ENCODE results near the gene ZNF697.

ZNF697 gene

DNA sequence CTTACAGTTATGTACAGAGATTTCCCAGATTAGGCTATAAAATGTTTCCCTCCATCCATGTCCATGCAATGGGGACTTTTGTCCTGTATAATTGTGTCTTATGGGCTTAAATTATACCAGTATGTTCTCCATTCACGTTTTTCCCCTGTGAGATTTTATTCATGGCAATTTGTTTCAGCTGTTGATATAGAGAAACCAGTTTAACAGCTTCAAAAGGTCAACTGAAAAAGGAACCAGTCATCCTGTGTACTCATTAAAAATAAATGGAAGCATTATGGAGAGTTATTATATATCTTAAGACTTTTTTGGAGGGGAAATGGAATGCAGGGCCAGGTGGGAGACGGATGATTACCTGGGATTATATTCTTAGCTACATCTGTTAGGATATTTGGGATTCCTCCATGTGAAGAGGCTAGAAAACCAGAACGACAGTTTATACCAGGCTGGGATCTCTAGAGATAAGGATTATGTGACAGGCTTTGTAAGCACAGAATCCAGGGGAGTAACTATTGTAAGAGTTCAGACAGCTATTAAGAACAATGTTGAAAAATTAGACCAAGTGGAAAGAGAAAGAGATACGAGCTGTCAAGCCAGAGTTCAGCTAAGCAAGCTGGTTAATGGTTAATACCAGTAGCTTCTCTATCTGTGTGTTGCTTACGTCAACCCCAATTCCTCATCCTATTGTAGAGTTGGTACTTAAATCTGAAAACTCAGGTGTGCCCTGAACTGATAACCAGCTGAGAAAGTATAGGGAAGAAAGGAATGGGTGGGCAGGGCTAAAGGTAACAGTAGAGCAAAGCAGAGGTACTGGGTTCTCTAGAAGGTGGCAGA is 12.4 kb upstream of the ZNF697 start:
- no peaks in the 10 kb centered on the region for H3K79me2 ChIP-seq (ENCODE audit: insufficient read depth, low read length)
- no peak overlapping the region for H3K4me2 ChIP-seq (ENCODE audit: low read depth, low read length, poor library complexity, severe bottlenecking)
- no peaks in the 10 kb centered on the region for H4K20me1 ChIP-seq (ENCODE audit: low read depth, low read length)
- no peak overlapping the region for H3K27ac ChIP-seq (ENCODE audit: low read depth, low read length)
- H3K9me3 ChIP-seq (ENCODE audit: insufficient read depth, low read length) = no peaks in the 10 kb centered on the region
- no peak overlapping the region for H3K9ac ChIP-seq (ENCODE audit: low read length)
- no peaks in the 10 kb centered on the region for H3K9me2 ChIP-seq (replicated peaks; ENCODE audit: insufficient read depth, low read length)
- no peak overlapping the region for H2AFZ ChIP-seq (ENCODE audit: low read depth, low read length, severe bottlenecking)
- no peak overlapping the region for H3K4me3 ChIP-seq (ENCODE audit: insufficient read depth, low read length, poor library complexity, severe bottlenecking)
- H3K27me3 ChIP-seq (ENCODE audit: low read length) = no peaks in the 10 kb centered on the region
- TF ChIP-seq, protein P1, sequence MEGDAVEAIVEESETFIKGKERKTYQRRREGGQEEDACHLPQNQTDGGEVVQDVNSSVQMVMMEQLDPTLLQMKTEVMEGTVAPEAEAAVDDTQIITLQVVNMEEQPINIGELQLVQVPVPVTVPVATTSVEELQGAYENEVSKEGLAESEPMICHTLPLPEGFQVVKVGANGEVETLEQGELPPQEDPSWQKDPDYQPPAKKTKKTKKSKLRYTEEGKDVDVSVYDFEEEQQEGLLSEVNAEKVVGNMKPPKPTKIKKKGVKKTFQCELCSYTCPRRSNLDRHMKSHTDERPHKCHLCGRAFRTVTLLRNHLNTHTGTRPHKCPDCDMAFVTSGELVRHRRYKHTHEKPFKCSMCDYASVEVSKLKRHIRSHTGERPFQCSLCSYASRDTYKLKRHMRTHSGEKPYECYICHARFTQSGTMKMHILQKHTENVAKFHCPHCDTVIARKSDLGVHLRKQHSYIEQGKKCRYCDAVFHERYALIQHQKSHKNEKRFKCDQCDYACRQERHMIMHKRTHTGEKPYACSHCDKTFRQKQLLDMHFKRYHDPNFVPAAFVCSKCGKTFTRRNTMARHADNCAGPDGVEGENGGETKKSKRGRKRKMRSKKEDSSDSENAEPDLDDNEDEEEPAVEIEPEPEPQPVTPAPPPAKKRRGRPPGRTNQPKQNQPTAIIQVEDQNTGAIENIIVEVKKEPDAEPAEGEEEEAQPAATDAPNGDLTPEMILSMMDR (IDR thresholded peaks at IDR 0.05; ENCODE audit: insufficient read depth, low read length, poor library complexity, severe bottlenecking) = no peak
- TF ChIP-seq EZH2phosphoT487 (conservative IDR thresholded peaks at IDR 0.05; ENCODE audit: low read length) = no peak
- no peaks in the 10 kb centered on the region for H3K36me3 ChIP-seq (ENCODE audit: low read length)
- no peaks in the 10 kb centered on the region for H3F3A ChIP-seq (ENCODE audit: insufficient read depth)

GRCh38 chr1:119659628-119660027 is 11.6 kb upstream of the ZNF697 start:
- no peak overlapping the region for H3K27ac ChIP-seq (ENCODE audit: low read depth, low read length)
- H3K9ac ChIP-seq (ENCODE audit: low read length) = no peak overlapping the region
- H3K27me3 ChIP-seq (ENCODE audit: low read length) = no peaks in the 10 kb centered on the region
- H4K20me1 ChIP-seq (ENCODE audit: low read depth, low read length) = no peaks in the 10 kb centered on the region
- no peaks in the 10 kb centered on the region for H3K9me2 ChIP-seq (replicated peaks; ENCODE audit: insufficient read depth, low read length)
- H3K36me3 ChIP-seq (ENCODE audit: low read length) = no peaks in the 10 kb centered on the region
- no peaks in the 10 kb centered on the region for H3K79me2 ChIP-seq (ENCODE audit: insufficient read depth, low read length)
- H3F3A ChIP-seq (ENCODE audit: insufficient read depth) = no peaks in the 10 kb centered on the region
- H3K4me3 ChIP-seq (ENCODE audit: insufficient read depth, low read length, poor library complexity, severe bottlenecking) = no peak overlapping the region
- H3K9me3 ChIP-seq (ENCODE audit: insufficient read depth, low read length) = no peaks in the 10 kb centered on the region
- no peak overlapping the region for H2AFZ ChIP-seq (ENCODE audit: low read depth, low read length, severe bottlenecking)
- no peak overlapping the region for H3K4me2 ChIP-seq (ENCODE audit: low read depth, low read length, poor library complexity, severe bottlenecking)
- TF ChIP-seq, protein P1 (IDR thresholded peaks at IDR 0.05; ENCODE audit: insufficient read depth, low read length, poor library complexity, severe bottlenecking) = no peak
- no peak for TF ChIP-seq EZH2phosphoT487 (conservative IDR thresholded peaks at IDR 0.05; ENCODE audit: low read length)

GRCh38 chr1:119656410-119656955 is 8.4 kb upstream of the ZNF697 start:
- H3F3A ChIP-seq (ENCODE audit: insufficient read depth) = no peaks in the 10 kb centered on the region
- no peak overlapping the region for H3K27ac ChIP-seq (ENCODE audit: low read depth, low read length)
- H4K20me1 ChIP-seq (ENCODE audit: low read depth, low read length) = no peaks in the 10 kb centered on the region
- H3K4me2 ChIP-seq (ENCODE audit: low read depth, low read length, poor library complexity, severe bottlenecking) = no peak overlapping the region
- no peak overlapping the region for H2AFZ ChIP-seq (ENCODE audit: low read depth, low read length, severe bottlenecking)
- H3K4me3 ChIP-seq (ENCODE audit: insufficient read depth, low read length, poor library complexity, severe bottlenecking) = no peak overlapping the region
- no peaks in the 10 kb centered on the region for H3K79me2 ChIP-seq (ENCODE audit: insufficient read depth, low read length)
- no peaks in the 10 kb centered on the region for H3K36me3 ChIP-seq (ENCODE audit: low read length)
- no peak for TF ChIP-seq EZH2phosphoT487 (conservative IDR thresholded peaks at IDR 0.05; ENCODE audit: low read length)
- TF ChIP-seq, protein P1 (IDR thresholded peaks at IDR 0.05; ENCODE audit: insufficient read depth, low read length, poor library complexity, severe bottlenecking) = no peak
- H3K9me3 ChIP-seq (ENCODE audit: insufficient read depth, low read length) = no peaks in the 10 kb centered on the region
- no peak overlapping the region for H3K9ac ChIP-seq (ENCODE audit: low read length)
- H3K27me3 ChIP-seq (ENCODE audit: low read length) = no peaks in the 10 kb centered on the region
- H3K9me2 ChIP-seq (replicated peaks; ENCODE audit: insufficient read depth, low read length) = no peaks in the 10 kb centered on the region

Data from SU-DHL-6 (cell line).